Adrenal gland (tissue), 12 donors: Measurements from ENCODE around the gene DLGAP1. TPM values are rescaled to one million over a fixed set of nuclear protein-coding genes. Genes with fewer than 3 reads are reported as not detected.

ENCODE experiments used
- DNase-seq, 7 donors: peaks; one replicate each; pipeline ENCODE4 v3.0.0-alpha.2; 2019 to 2020
- H3K27ac ChIP-seq, 5 donors: fragments of 200-600 bp; sonication (generic) in 4 of 5; 1 replicate in 3 of 5; 2 replicates in 2 of 5; pipeline versions ENCODE4 v1.5.1 to v1.8.0; 2016 to 2020; ENCODE audit warnings: mild to moderate bottlenecking in 1 of 5
- H3K27me3 ChIP-seq: fragments of 200-600 bp; 2 replicates; pipeline ENCODE4 v1.8.0; 2021
- H3K36me3 ChIP-seq, 2 donors: fragments of 200-600 bp; replicated peaks in 1 of 2; 1 replicate in 1 of 2; 2 replicates in 1 of 2; pipeline versions ENCODE4 v1.5.1 to v1.8.0; 2018 to 2022
- H3K4me1 ChIP-seq, 2 donors: fragments of 200-600 bp; replicated peaks in 1 of 2; 1 replicate in 1 of 2; 2 replicates in 1 of 2; pipeline versions ENCODE4 v1.5.1 to v1.8.0; 2018 to 2021
- H3K4me3 ChIP-seq, 4 donors: fragments of 200-600 bp; sonication (generic) in 3 of 4; one replicate each; pipeline ENCODE4 v1.5.1; 2016 to 2018
- H3K9me3 ChIP-seq, 3 donors: fragments of 200-600 bp; sonication (generic) in 1 of 3; replicated peaks in 1 of 3; 1 replicate in 2 of 3; 2 replicates in 1 of 3; pipeline versions ENCODE4 v1.5.1 to v1.8.0; 2016 to 2021
- CTCF ChIP-seq, 6 experiments: fragments of 450-650 bp in 4 of 6; fragments of 200-600 bp in 2 of 6; sonication (generic) in 1 of 6; IDR thresholded peaks; 1 replicate in 5 of 6; 2 replicates in 1 of 6; pipeline versions ENCODE4 v1.5.1 to v1.8.0; 2016 to 2021; ENCODE audit warnings: antibody characterized with exemption in 6 of 6, mild to moderate bottlenecking in 2 of 6, moderate library complexity in 1 of 6
- POLR2A ChIP-seq, 2 donors: fragments of 450-650 bp; IDR thresholded peaks; one replicate each; pipeline ENCODE4 v1.6.1; 2017; ENCODE audit warnings: antibody characterized with exemption in 2 of 2, mild to moderate bottlenecking in 2 of 2, moderate library complexity in 1 of 2
- WGBS, 4 donors: extraction: QIAGEN DNeasy Blood & Tissue Kit in 2 of 4; methylation state at CpG; one replicate each; pipeline versions ENCODE4 v1.1.5 to v1.1.7; 2013 to 2017; 5-methylcytosine and 5-hydroxymethylcytosine counted together
- intact Hi-C, 2 donors: fragments of 100-400 bp; cut with DNase I; formaldehyde crosslinking; loops; one replicate each; pipeline versions ENCODE4 v1.14.1 to v1.15.0; 2022 to 2023
- polyA plus RNA-seq, 3 donors: library from polyadenylated mRNA; stranded (reverse); fragments of 200-250 nt in 2 of 3; fragments of 350-450 nt in 1 of 3; fragmentation: Illumina TruSeq in 1 of 3; extraction: RNeasy Lipid Tissue Mini Kit (QIAGEN cat#74804) in 1 of 3; gene quantifications; one replicate each; pipeline ENCODE4 v1.2.3, GENCODE V29; 2013 to 2014
- total RNA-seq, 9 donors: library from RNA; depleted of rRNA in 4 of 9; stranded (reverse); fragments of >200 nt in 4 of 9; fragments of 120-200 nt in 1 of 9; fragmentation: NEBNext Ultra II Directional in 1 of 9; extraction: Animal tissue kit (Norgen Biotek cat#: 25700) in 1 of 9; gene quantifications; one replicate each; pipeline versions ENCODE4 v1.1.0 to v1.2.4, GENCODE V29; 2013 to 2023
- donor health status: healthy with polysubstance abuse.
- donor health status: Bipolar disorder and iron deficiency.
- donor health status: DM: yes; HTN: yes; CAD: no.
- donor health status: DM: no; HTN: no; CAD: no.
- donor health status: DM: no; HTN: no; CAD: no.
- donor health status: DM: yes; HTN: yes; CAD: no.

The DLGAP1 gene
- total and polyA plus RNA-seq, 12 donors, result 1.7 to 30.9 (median 12.9) TPM

GRCh38 chr18:3620146-3621119, 834.7 kb downstream of the DLGAP1 start:
- Histone ChIP-seq H3K27me3 (no peaks in the 10 kb centered on the region), H3K27ac (no peak overlapping the region), H3K4me1 (peaks cover 8 to 33% of the 10 kb centered on the region in 2 donors), H3K36me3 (no peaks in the 10 kb centered on the region), H3K9me3 (no peaks in the 10 kb centered on the region), H3K4me3 (no peak overlapping the region)
- WGBS, 4 donors, result 89 to 92% (median 91%) methylated on average over 16 to 18 of the region's 18 CpGs
- intact Hi-C loops, result no loop called here
- TF ChIP-seq CTCF (IDR thresholded peaks at IDR 0.05), result no peak
- no peak for TF ChIP-seq POLR2A (IDR thresholded peaks at IDR 0.05)
- DNase-seq, result no peak

- no peak overlapping the region for H3K27ac ChIP-seq
- no peaks in the 10 kb centered on the region for H3K27me3 ChIP-seq
- no peaks in the 10 kb centered on the region for H3K36me3 ChIP-seq
- no peak overlapping the region for H3K4me3 ChIP-seq
- DNase-seq, result peak in 1 of 7 donors; percentile 39
- TF ChIP-seq CTCF (IDR thresholded peaks at IDR 0.05) (no peak), POLR2A (IDR thresholded peaks at IDR 0.05) (no peak)
- peaks cover 1 to 26% of the 10 kb centered on the region in 2 donors for H3K4me1 ChIP-seq
- H3K9me3 ChIP-seq, result no peaks in the 10 kb centered on the region
- intact Hi-C loops, result no loop called here
- WGBS, 4 donors, result 94 to 100% (median 98%) methylated on average over 4 of the region's 4 CpGs
These were observed 835.4 kb downstream of the DLGAP1 start for GRCh38 chr18:3619746-3620145.

- WGBS, 4 donors, result 93 to 100% (median 97%) methylated on average over 3 of the region's 3 CpGs
- no peaks in the 10 kb centered on the region for H3K9me3 ChIP-seq
- H3K4me3 ChIP-seq, result no peak overlapping the region
- intact Hi-C loops, result no loop called here
- H3K4me1 ChIP-seq, result peaks cover 0 to 21% of the 10 kb centered on the region in 2 donors
- DNase-seq, result peak in 1 of 7 donors; percentile 35
- TF ChIP-seq POLR2A (IDR thresholded peaks at IDR 0.05), result no peak
- TF ChIP-seq CTCF (IDR thresholded peaks at IDR 0.05), result no peak
- no peaks in the 10 kb centered on the region for H3K27me3 ChIP-seq
- H3K27ac ChIP-seq, result no peak overlapping the region
- no peaks in the 10 kb centered on the region for H3K36me3 ChIP-seq
These were observed 835.9 kb downstream of the DLGAP1 start for GRCh38 chr18:3619222-3619621.

- intact Hi-C loops, result no loop called here
- no peaks in the 10 kb centered on the region for H3K27me3 ChIP-seq
- no peaks in the 10 kb centered on the region for H3K36me3 ChIP-seq
- H3K4me3 ChIP-seq, result no peak overlapping the region
- WGBS, 4 donors, result 90 to 98% (median 94%) methylated on average over 3 of the region's 3 CpGs
- no peak for TF ChIP-seq CTCF (IDR thresholded peaks at IDR 0.05)
- no peak for TF ChIP-seq POLR2A (IDR thresholded peaks at IDR 0.05)
- no peak overlapping the region for H3K27ac ChIP-seq
- H3K9me3 ChIP-seq, result no peaks in the 10 kb centered on the region
- no peak for DNase-seq
- H3K4me1 ChIP-seq, result no peaks in the 10 kb centered on the region
These were observed 838.4 kb downstream of the DLGAP1 start for GRCh38 chr18:3616744-3617143.
